Measurements from ENCODE around the gene ARHGEF39.
"Not testable (repeated sequence)": the region's sequence is repeated elsewhere in the genome, so short reads cannot be mapped to it uniquely, and the experiment has no call there.

- not testable (repeated sequence) for TF ChIP-seq POLR2AphosphoS5, POLR2A (IDR thresholded peaks at IDR 0.05)
- TF ChIP-seq, protein P1, sequence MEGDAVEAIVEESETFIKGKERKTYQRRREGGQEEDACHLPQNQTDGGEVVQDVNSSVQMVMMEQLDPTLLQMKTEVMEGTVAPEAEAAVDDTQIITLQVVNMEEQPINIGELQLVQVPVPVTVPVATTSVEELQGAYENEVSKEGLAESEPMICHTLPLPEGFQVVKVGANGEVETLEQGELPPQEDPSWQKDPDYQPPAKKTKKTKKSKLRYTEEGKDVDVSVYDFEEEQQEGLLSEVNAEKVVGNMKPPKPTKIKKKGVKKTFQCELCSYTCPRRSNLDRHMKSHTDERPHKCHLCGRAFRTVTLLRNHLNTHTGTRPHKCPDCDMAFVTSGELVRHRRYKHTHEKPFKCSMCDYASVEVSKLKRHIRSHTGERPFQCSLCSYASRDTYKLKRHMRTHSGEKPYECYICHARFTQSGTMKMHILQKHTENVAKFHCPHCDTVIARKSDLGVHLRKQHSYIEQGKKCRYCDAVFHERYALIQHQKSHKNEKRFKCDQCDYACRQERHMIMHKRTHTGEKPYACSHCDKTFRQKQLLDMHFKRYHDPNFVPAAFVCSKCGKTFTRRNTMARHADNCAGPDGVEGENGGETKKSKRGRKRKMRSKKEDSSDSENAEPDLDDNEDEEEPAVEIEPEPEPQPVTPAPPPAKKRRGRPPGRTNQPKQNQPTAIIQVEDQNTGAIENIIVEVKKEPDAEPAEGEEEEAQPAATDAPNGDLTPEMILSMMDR (IDR thresholded peaks at IDR 0.05): not testable (repeated sequence)
Observed at GRCh38 chr9:35641478-35641877, 23.5 kb downstream of the ARHGEF39 start.

Measured in breast epithelium (tissue), 3 donors.